Stomach (tissue), 9 donors: ENCODE data around the gene UBXN1. TPM values are rescaled to one million over a fixed set of nuclear protein-coding genes. Genes with fewer than 3 reads are reported as not detected.

Experiments used
- DNase-seq, 2 donors: peaks; one replicate each; pipeline versions ENCODE4 v3.0.0 to v3.0.0-alpha.2; 2013 to 2019
- H3K27ac ChIP-seq, 5 donors: fragments of 200-600 bp in 4 of 5; sonication (generic) in 4 of 5; one replicate each; pipeline ENCODE4 v1.5.1; 2013 to 2019; ENCODE audit warnings: mild to moderate bottlenecking in 1 of 5, moderate library complexity in 1 of 5
- H3K27me3 ChIP-seq, 3 donors: fragments of 200-600 bp; sonication (generic); one replicate each; pipeline ENCODE4 v1.5.1; 2017 to 2019; ENCODE audit warnings: mixed run types in 1 of 3
- H3K36me3 ChIP-seq, 4 donors: fragments of 200-600 bp; sonication (generic); 1 replicate in 3 of 4; 2 replicates in 1 of 4; pipeline ENCODE4 v1.5.1; 2016 to 2019
- H3K4me1 ChIP-seq, 4 donors: fragments of 200-600 bp; sonication (generic); one replicate each; pipeline ENCODE4 v1.5.1; 2016 to 2019
- H3K4me3 ChIP-seq, 4 donors: fragments of 200-600 bp; sonication (generic) in 3 of 4; one replicate each; pipeline ENCODE4 v1.5.1; 2016 to 2019; ENCODE audit warnings: mild to moderate bottlenecking in 1 of 4
- H3K9me3 ChIP-seq, 4 donors: fragments of 200-600 bp; sonication (generic); one replicate each; pipeline ENCODE4 v1.5.1; 2016 to 2019
- CTCF ChIP-seq, 7 experiments: fragments of 450-650 bp in 4 of 7; fragments of 200-600 bp in 3 of 7; sonication (generic) in 3 of 7; IDR thresholded peaks; one replicate each; pipeline ENCODE4 v1.5.1; 2016 to 2019; ENCODE audit warnings: antibody characterized with exemption in 7 of 7, control low read depth in 2 of 7, mild to moderate bottlenecking in 1 of 7
- EP300 ChIP-seq: sonication (generic); formaldehyde crosslinking; IDR thresholded peaks from one replicate; pipeline ENCODE4 v1.6.1; 2017; ENCODE audit warnings: antibody characterized with exemption
- POLR2A ChIP-seq, 4 donors: fragments of 450-650 bp; IDR thresholded peaks; one replicate each; pipeline ENCODE4 v1.6.1; 2016; ENCODE audit warnings: antibody characterized with exemption in 4 of 4, control low read depth in 2 of 4, mild to moderate bottlenecking in 1 of 4, moderate library complexity in 1 of 4
- POLR2AphosphoS5 ChIP-seq, 3 donors: sonication (generic); formaldehyde crosslinking; IDR thresholded peaks; one replicate each; pipeline ENCODE4 v1.6.1; 2016; ENCODE audit warnings: antibody characterized with exemption in 3 of 3
- WGBS, 5 donors: extraction: QIAGEN DNeasy Blood & Tissue Kit in 3 of 5; methylation state at CpG; one replicate each; pipeline versions ENCODE4 v1.1.5 to v1.1.7; 2013 to 2018; 5-methylcytosine and 5-hydroxymethylcytosine counted together
- intact Hi-C: fragments of 100-400 bp; cut with DNase I; formaldehyde crosslinking; loops from one replicate; pipeline ENCODE4 v1.15.1; 2023; ENCODE audit warnings: low total_unique reads
- polyA plus RNA-seq, 3 donors: library from polyadenylated mRNA; stranded (reverse); fragments of 200-250 nt; gene quantifications; one replicate each; pipeline ENCODE4 v1.2.3, GENCODE V29; 2013
- total RNA-seq, 5 donors: library from RNA; depleted of rRNA; stranded (reverse); fragments of >200 nt; gene quantifications; one replicate each; pipeline versions ENCODE4 v1.1.0 to v1.2.3, GENCODE V29; 2014 to 2016
- donor health status: healthy with polysubstance abuse.
- donor health status: Bipolar disorder and iron deficiency.
- donor health status: healthy.

UBXN1 gene
- total and polyA plus RNA-seq, 8 donors = 78.6 to 236 (median 163) TPM

DNA sequence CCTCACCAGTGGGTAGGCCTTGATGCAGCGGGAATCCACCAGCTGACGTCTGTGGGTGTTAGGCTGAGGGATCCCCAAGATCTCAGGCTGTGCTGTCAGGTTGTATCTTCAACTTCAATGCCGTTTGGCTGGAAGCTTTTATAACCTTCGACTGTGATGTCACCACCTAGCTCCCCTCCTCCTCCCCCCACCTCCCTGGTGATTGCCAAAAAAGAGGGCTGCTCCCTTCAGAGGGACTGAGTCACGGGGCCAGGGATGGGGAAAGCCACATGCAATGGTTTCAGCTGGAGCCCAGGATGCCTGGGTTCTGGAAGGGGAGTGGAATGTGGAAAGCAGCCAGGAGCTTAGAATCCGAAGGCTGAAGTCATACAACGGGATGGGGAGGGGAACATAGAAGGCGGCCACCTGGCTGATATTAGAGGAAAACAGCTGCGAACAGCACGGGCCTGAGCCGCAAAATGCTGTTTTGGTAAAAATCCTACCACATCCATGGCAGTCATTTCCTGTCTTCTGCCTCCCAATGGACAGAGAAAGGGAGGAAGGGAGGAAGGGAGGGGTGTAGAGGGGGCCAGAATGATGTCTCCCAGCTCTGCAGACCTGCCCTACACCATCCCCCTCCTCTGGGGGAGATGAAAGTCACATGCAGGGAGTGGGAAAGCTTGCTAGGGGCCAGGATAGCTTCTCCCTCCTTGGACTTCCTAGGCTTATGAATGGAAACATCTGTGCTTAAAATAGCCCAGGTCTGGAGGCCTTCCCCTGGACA, 10.7 kb upstream of the UBXN1 start, which contains the start of gene LRRN4CL:
Gene LRRN4CL (minus strand): TSS at position 110 of the 763 bp plus-strand sequence. CDS start 1,022 bp downstream, outside the sequence.
- peak; percentile 36 to 83 for DNase-seq
- Histone ChIP-seq H3K36me3 (peaks cover 31 to 44% (median 40%) of the 10 kb centered on the region in 4 donors), H3K9me3 (no peaks in the 10 kb centered on the region), H3K4me1 (peaks cover 8 to 17% (median 12%) of the 10 kb centered on the region in 4 donors), H3K27me3 (peaks cover 0 to 15% (median 10%) of the 10 kb centered on the region in 3 donors), H3K27ac (peak within 1 kb of the TSS; percentile 13 to 78 (median 69)), H3K4me3 (peak within 1 kb of the TSS; percentile 36 to 46 (median 39))
- no peak for TF ChIP-seq POLR2A (IDR thresholded peaks at IDR 0.05)
- no peak for TF ChIP-seq CTCF (IDR thresholded peaks at IDR 0.05)
- TF ChIP-seq POLR2AphosphoS5 (IDR thresholded peaks at IDR 0.05) = peak; percentile 13 to 56 (median 36)
- 52 to 61% (median 58%) methylated on average over 11 of the region's 11 CpGs for WGBS, 5 donors
- intact Hi-C loops = loop anchor here (10.0 kb wide), 1 partner anchor 295 kb away; no protein-coding TSS in a partner anchor

DNA sequence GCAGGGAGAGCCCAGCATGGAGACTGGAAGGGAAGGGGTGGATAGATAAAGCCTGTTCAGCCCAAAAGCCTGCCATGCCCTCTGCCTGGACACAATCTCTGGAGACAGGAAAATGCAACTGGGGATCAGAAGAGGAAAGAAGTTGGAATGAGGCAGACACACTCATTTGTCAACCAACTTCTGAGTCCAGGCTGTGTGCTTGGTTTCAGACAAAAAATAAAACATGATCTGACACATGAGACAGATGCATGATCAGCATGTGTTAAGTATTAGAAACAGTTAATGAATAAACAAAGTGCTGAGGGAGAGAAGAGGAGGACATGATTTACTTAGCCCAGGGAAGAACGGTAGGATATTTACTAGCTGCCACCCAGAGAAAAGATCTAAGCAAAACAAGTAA, 9.6 kb upstream of the UBXN1 start:
- peaks cover 0 to 15% (median 10%) of the 10 kb centered on the region in 3 donors for H3K27me3 ChIP-seq
- peaks cover 31 to 39% (median 37%) of the 10 kb centered on the region in 4 donors for H3K36me3 ChIP-seq
- H3K9me3 ChIP-seq = no peaks in the 10 kb centered on the region
- 23 to 36% (median 30%) methylated on average over 1 of the region's 1 CpG for WGBS, 5 donors
- intact Hi-C loops = no loop called here
- H3K27ac ChIP-seq = peak overlapping the region in 4 of 5 donors; percentile 57 to 78 (median 70)
- peaks cover 8 to 13% (median 10%) of the 10 kb centered on the region in 4 donors for H3K4me1 ChIP-seq
- DNase-seq = no peak
- TF ChIP-seq POLR2A (IDR thresholded peaks at IDR 0.05) = no peak
- no peak for TF ChIP-seq POLR2AphosphoS5 (IDR thresholded peaks at IDR 0.05)
- TF ChIP-seq EP300 = no peak
- no peak for TF ChIP-seq CTCF (IDR thresholded peaks at IDR 0.05)
- peak overlapping the region; percentile 36 to 46 (median 39) for H3K4me3 ChIP-seq

DNA sequence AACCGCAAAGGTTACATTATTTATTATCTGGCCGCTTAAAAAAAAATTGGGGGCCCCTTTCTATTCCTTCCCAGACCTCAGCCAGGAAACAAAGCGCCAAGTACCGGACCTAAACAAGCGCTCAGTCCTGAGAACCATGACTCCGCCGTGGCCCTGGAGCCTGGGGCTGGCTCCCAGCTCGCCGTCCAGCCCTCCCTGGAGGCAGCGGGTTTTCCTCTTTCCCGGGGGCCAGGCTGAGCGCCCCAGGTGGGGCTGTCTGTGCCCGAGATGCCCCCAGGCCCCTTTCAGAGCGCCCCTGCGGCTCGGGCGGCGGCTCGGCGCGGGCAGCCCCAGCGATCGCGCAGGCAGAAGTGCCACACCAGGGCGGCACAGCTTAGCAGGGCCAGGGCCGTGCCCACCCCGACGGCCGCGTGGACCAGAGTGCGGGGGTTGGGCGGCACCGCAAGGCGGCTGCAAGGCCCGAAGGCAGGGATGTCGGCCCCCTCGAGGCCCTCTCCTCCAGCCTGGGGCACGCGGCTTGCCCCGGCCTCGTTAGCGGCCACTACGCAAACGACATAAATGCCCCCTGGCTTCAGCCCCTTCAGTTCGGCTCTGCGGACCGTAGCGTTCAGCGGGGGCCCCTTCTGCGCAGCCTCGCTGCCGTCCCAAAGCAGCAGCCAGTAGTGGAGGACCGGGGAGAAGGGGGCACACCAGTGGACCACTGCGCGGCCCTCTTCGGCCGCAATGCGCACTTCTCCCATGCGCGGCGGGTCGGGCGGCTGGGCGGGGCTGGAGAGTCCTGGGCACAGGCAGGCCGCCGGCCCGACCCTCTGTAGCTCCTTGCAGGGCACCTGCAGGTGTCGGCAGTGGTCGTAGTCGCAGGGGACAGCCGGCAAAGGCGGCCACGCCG, 8.9 kb upstream of the UBXN1 start:
- DNase-seq = peak in 1 of 2 donors; percentile 58
- no peaks in the 10 kb centered on the region for H3K9me3 ChIP-seq
- peak overlapping the region in 4 of 5 donors; percentile 57 to 78 (median 70) for H3K27ac ChIP-seq
- peak overlapping the region; percentile 36 to 46 (median 39) for H3K4me3 ChIP-seq
- WGBS, 5 donors = 29 to 53% (median 38%) methylated on average over 38 to 74 of the region's 74 CpGs
- intact Hi-C loops = no loop called here
- peaks cover 8 to 13% (median 10%) of the 10 kb centered on the region in 4 donors for H3K4me1 ChIP-seq
- peaks cover 23 to 32% (median 30%) of the 10 kb centered on the region in 4 donors for H3K36me3 ChIP-seq
- peaks cover 0 to 15% (median 10%) of the 10 kb centered on the region in 3 donors for H3K27me3 ChIP-seq
- TF ChIP-seq CTCF (IDR thresholded peaks at IDR 0.05) (no peak), EP300 (no peak), POLR2A (IDR thresholded peaks at IDR 0.05) (no peak), POLR2AphosphoS5 (IDR thresholded peaks at IDR 0.05) (no peak)

- TF ChIP-seq CTCF (IDR thresholded peaks at IDR 0.05) = no peak
- no peak for TF ChIP-seq POLR2AphosphoS5 (IDR thresholded peaks at IDR 0.05)
- TF ChIP-seq POLR2A (IDR thresholded peaks at IDR 0.05) = no peak
- TF ChIP-seq EP300 = no peak
- WGBS, 5 donors = 49 to 70% (median 60%) methylated on average over 7 of the region's 7 CpGs
- DNase-seq = no peak
- H3K27ac ChIP-seq = no peak overlapping the region
- peaks cover 17 to 35% (median 22%) of the 10 kb centered on the region in 4 donors for H3K4me1 ChIP-seq
- H3K4me3 ChIP-seq = no peak overlapping the region
- intact Hi-C loops = no loop called here
- peaks cover 4 to 6% (median 5%) of the 10 kb centered on the region in 4 donors for H3K36me3 ChIP-seq
- H3K27me3 ChIP-seq = peaks cover 0 to 6% (median 1%) of the 10 kb centered on the region in 3 donors
- H3K9me3 ChIP-seq = no peaks in the 10 kb centered on the region
These were observed 3.6 kb upstream of the UBXN1 start for GRCh38 chr11:62682518-62682917.
